Natural killer cell (primary cell): ENCODE measurements around the gene TDP1. TPM values are rescaled to one million over a fixed set of nuclear protein-coding genes. Genes with fewer than 3 reads are reported as not detected.

Experiments
- ATAC-seq, 3 donors: fragments of 150-1000 bp in 2 of 3; fragments of 200-7000 bp in 1 of 3; cut with Tn5 transposase; 1 replicate in 1 of 3; 2 replicates in 2 of 3; pipeline ENCODE4 v1.10.0; 2021; ENCODE audit warnings: mild to moderate bottlenecking in 2 of 3, moderate library complexity in 2 of 3
- DNase-seq, 2 donors: peaks; one replicate each; pipeline versions ENCODE4 v3.0.0 to v3.0.0-alpha.2; 2013 to 2021; ENCODE audit warnings: mixed read lengths in 1 of 2
- H3K27ac ChIP-seq: one replicate; pipeline ENCODE4 v1.5.1; 2013; ENCODE audit warnings: mild to moderate bottlenecking, low read length
- H3K27me3 ChIP-seq: one replicate; pipeline ENCODE4 v1.6.1; 2013; ENCODE audit warnings: low read length; ENCODE audit not compliant: control insufficient read depth, insufficient read depth
- H3K36me3 ChIP-seq: one replicate; pipeline ENCODE4 v1.6.1; 2013; ENCODE audit warnings: low read length; ENCODE audit not compliant: control insufficient read depth, insufficient read depth
- H3K4me1 ChIP-seq: one replicate; pipeline ENCODE4 v1.6.1; 2013; ENCODE audit warnings: low read length; ENCODE audit not compliant: control insufficient read depth, insufficient read depth
- H3K4me3 ChIP-seq: one replicate; pipeline ENCODE4 v1.5.1; 2013; ENCODE audit warnings: low read length
- H3K9me3 ChIP-seq: one replicate; pipeline ENCODE4 v1.6.1; 2013; ENCODE audit warnings: low read length; ENCODE audit not compliant: control insufficient read depth, insufficient read depth
- H3K27ac Mint-ChIP-seq, 2 donors: one replicate each; pipeline ENCODE4 v1.8.0; 2022; ENCODE audit warnings: mild to moderate bottlenecking in 2 of 2, mixed read lengths in 2 of 2, moderate library complexity in 1 of 2
- H3K27me3 Mint-ChIP-seq, 2 donors: one replicate each; pipeline ENCODE4 v1.8.0; 2022; ENCODE audit warnings: low read depth in 2 of 2, mixed read lengths in 2 of 2
- H3K36me3 Mint-ChIP-seq: one replicate; pipeline ENCODE4 v1.8.0; 2022; ENCODE audit warnings: mixed read lengths
- H3K4me1 Mint-ChIP-seq, 2 donors: one replicate each; pipeline ENCODE4 v1.8.0; 2022; ENCODE audit warnings: mixed read lengths in 2 of 2
- H3K4me3 Mint-ChIP-seq: one replicate; pipeline ENCODE4 v1.8.0; 2022; ENCODE audit warnings: mild to moderate bottlenecking, moderate library complexity, mixed read lengths
- H3K9me3 Mint-ChIP-seq, 2 donors: one replicate each; pipeline ENCODE4 v1.8.0; 2022; ENCODE audit warnings: mixed read lengths in 2 of 2
- CTCF ChIP-seq: fragments of 200-600 bp; IDR thresholded peaks from one replicate; pipeline ENCODE4 v1.8.0; 2022; ENCODE audit warnings: antibody characterized with exemption
- WGBS: methylation state at CpG from one replicate; pipeline ENCODE4 v1.1.7; 2013; ENCODE audit warnings: missing lambda C conversion rate; ENCODE audit not compliant: insufficient coverage; 5-methylcytosine and 5-hydroxymethylcytosine counted together
- intact Hi-C: fragments of 100-400 bp; cut with micrococcal nuclease; formaldehyde crosslinking; loops from one replicate; pipeline ENCODE4 v1.14.2; 2022
- total RNA-seq, 4 donors: library from RNA; stranded (reverse); fragments of 120-200 nt in 1 of 4; gene quantifications; one replicate each; pipeline versions ENCODE4 v1.2.3 to v1.2.4, GENCODE V29; 2013 to 2022

Gene TDP1
- total RNA-seq, 3 donors from 2014 or later (not counting 1 experiment from before 2014, with no cell fraction given) = 41.8 to 59.6 (median 54.3) TPM

- no peak overlapping the region for H3K4me3 ChIP-seq
- DNase-seq (peak; percentile 40 to 79), ATAC-seq (peak; percentile 75 to 78 (median 77))
- Mint-ChIP-seq H3K4me1 (no peaks in the 10 kb centered on the region), H3K27ac (no peak overlapping the region), H3K4me3 (no peak overlapping the region), H3K9me3 (no peaks in the 10 kb centered on the region), H3K36me3 (no peaks in the 10 kb centered on the region), H3K27me3 (peaks cover 9 to 16% of the 10 kb centered on the region in 2 donors)
- no peaks in the 10 kb centered on the region for H3K9me3 ChIP-seq
- TF ChIP-seq CTCF = peak; percentile 98
- H3K27me3 ChIP-seq = no peaks in the 10 kb centered on the region
- no peaks in the 10 kb centered on the region for H3K36me3 ChIP-seq
- no peaks in the 10 kb centered on the region for H3K4me1 ChIP-seq
- intact Hi-C loops = loop anchor here (1.0 kb wide), 3 partner anchors 738 to 888 kb away; no protein-coding TSS in a partner anchor
- WGBS = 10% methylated on average over 4 of the region's 6 CpGs
- no peak overlapping the region for H3K27ac ChIP-seq
These were observed 40.4 kb upstream of the TDP1 start for GRCh38 chr14:89915114-89915878.

GRCh38 chr14:89918721-89919120 lies 37.0 kb upstream of the TDP1 start:
- Mint-ChIP-seq H3K27ac (no peak overlapping the region), H3K36me3 (no peaks in the 10 kb centered on the region), H3K9me3 (no peaks in the 10 kb centered on the region), H3K27me3 (no peaks in the 10 kb centered on the region), H3K4me3 (no peak overlapping the region), H3K4me1 (peaks cover 17 to 19% of the 10 kb centered on the region in 2 donors)
- Histone ChIP-seq H3K4me3 (no peak overlapping the region), H3K27ac (no peak overlapping the region), H3K4me1 (peaks cover 3% of the 10 kb centered on the region), H3K27me3 (no peaks in the 10 kb centered on the region), H3K36me3 (no peaks in the 10 kb centered on the region), H3K9me3 (no peaks in the 10 kb centered on the region)
- intact Hi-C loops = no loop called here
- no peak for TF ChIP-seq CTCF
- ATAC-seq = no peak
- 100% methylated on average over 2 of the region's 2 CpGs for WGBS
- no peak for DNase-seq

- Mint-ChIP-seq H3K27ac (no peak overlapping the region), H3K4me3 (no peak overlapping the region), H3K36me3 (no peaks in the 10 kb centered on the region), H3K27me3 (no peaks in the 10 kb centered on the region), H3K9me3 (no peaks in the 10 kb centered on the region), H3K4me1 (peaks cover 17 to 19% of the 10 kb centered on the region in 2 donors)
- ATAC-seq (no peak), DNase-seq (no peak)
- Histone ChIP-seq H3K9me3 (no peaks in the 10 kb centered on the region), H3K4me1 (peaks cover 3% of the 10 kb centered on the region), H3K27ac (no peak overlapping the region), H3K36me3 (no peaks in the 10 kb centered on the region), H3K27me3 (no peaks in the 10 kb centered on the region), H3K4me3 (no peak overlapping the region)
- intact Hi-C loops = no loop called here
- 94% methylated on average over 2 of the region's 2 CpGs for WGBS
- no peak for TF ChIP-seq CTCF
These were observed 35.7 kb upstream of the TDP1 start for GRCh38 chr14:89920056-89920455.

- TF ChIP-seq CTCF = no peak
- Mint-ChIP-seq H3K36me3 (no peaks in the 10 kb centered on the region), H3K4me3 (no peak overlapping the region), H3K9me3 (no peaks in the 10 kb centered on the region), H3K27me3 (no peaks in the 10 kb centered on the region), H3K4me1 (peaks cover 17 to 19% of the 10 kb centered on the region in 2 donors), H3K27ac (no peak overlapping the region)
- peaks cover 3% of the 10 kb centered on the region for H3K4me1 ChIP-seq
- DNase-seq (no peak), ATAC-seq (no peak)
- WGBS = 98% methylated on average over 3 of the region's 3 CpGs
- H3K9me3 ChIP-seq = no peaks in the 10 kb centered on the region
- H3K27ac ChIP-seq = no peak overlapping the region
- no peaks in the 10 kb centered on the region for H3K27me3 ChIP-seq
- intact Hi-C loops = no loop called here
- no peak overlapping the region for H3K4me3 ChIP-seq
- H3K36me3 ChIP-seq = no peaks in the 10 kb centered on the region
These were observed 34.4 kb upstream of the TDP1 start for GRCh38 chr14:89921346-89921745.
